Measurements from ENCODE around the gene GADD45G. TPM values are rescaled to one million over a fixed set of nuclear protein-coding genes. Genes with fewer than 3 reads are reported as not detected.

The GADD45G gene
- polyA plus RNA-seq, 1 of the 3 experiments (the other 2 are of a cell fraction) = 1.3 TPM

GRCh38 chr9:89562186-89562814 is 42.5 kb upstream of the GADD45G start:
- H2AFZ ChIP-seq (ENCODE audit: low read depth) = no peak overlapping the region
- H4K20me1 ChIP-seq (ENCODE audit: insufficient read depth) = no peaks in the 10 kb centered on the region
- no peaks in the 10 kb centered on the region for H3K36me3 ChIP-seq (replicated peaks in 1 of 2; ENCODE audit: control insufficient read depth in 1 of 2, insufficient read depth in 2 of 2, low read length in 1 of 2)
- no peak overlapping the region for H3K9ac ChIP-seq
- ChIA-PET POLR2A (no interaction called here), CTCF (interaction anchor here (0.8 to 0.9 kb wide), 2 partner anchors 13 to 14 kb away, joined by 3 to 4 read pairs; no protein-coding TSS in a partner anchor)
- 49% methylated on average over 8 of the region's 10 CpGs for WGBS (ENCODE audit: low lambda C conversion rate)
- no peaks in the 10 kb centered on the region for H3K9me2 ChIP-seq
- TF ChIP-seq REST (IDR thresholded peaks at IDR 0.05; ENCODE audit: low read depth, low read length) (no peak), JUND (IDR thresholded peaks at IDR 0.05) (no peak), GATA2 (CRISPR knock-in tag; IDR thresholded peaks at IDR 0.05) (no peak), MXI1 (IDR thresholded peaks at IDR 0.05; ENCODE audit: low read depth, low read length) (no peak), USF1 (IDR thresholded peaks at IDR 0.05; ENCODE audit: borderline replicate concordance, low read depth) (no peak), NFIC (IDR thresholded peaks at IDR 0.05; ENCODE audit: borderline replicate concordance) (no peak), FOXJ3 (CRISPR knock-in tag; IDR thresholded peaks at IDR 0.05) (no peak), FOSL2 (IDR thresholded peaks at IDR 0.05; ENCODE audit: borderline replicate concordance, low read depth) (no peak), TEAD4 (IDR thresholded peaks at IDR 0.05; ENCODE audit: borderline replicate concordance, insufficient read depth) (no peak), CHD2 (IDR thresholded peaks at IDR 0.05; ENCODE audit: low read length, partially characterized antibody) (no peak), RCOR1 (IDR thresholded peaks at IDR 0.05; ENCODE audit: low read length) (no peak), FOXM1 (IDR thresholded peaks at IDR 0.05; ENCODE audit: low read depth) (no peak), RXRA (IDR thresholded peaks at IDR 0.05; ENCODE audit: borderline replicate concordance, low read depth) (no peak)
- no peaks in the 10 kb centered on the region for H3K79me2 ChIP-seq (ENCODE audit: insufficient read depth)
- H3K9me3 ChIP-seq = no peaks in the 10 kb centered on the region
- no peak overlapping the region for H3K4me3 ChIP-seq (ENCODE audit: low read depth in 2 of 2, low read length in 1 of 2)
- no peaks in the 10 kb centered on the region for H3F3A ChIP-seq (replicated peaks; ENCODE audit: insufficient read depth)
- no peaks in the 10 kb centered on the region for H3K27me3 ChIP-seq (ENCODE audit: insufficient read depth)
- no peak overlapping the region for H3K27ac ChIP-seq (ENCODE audit: low read depth in 2 of 2, low read length in 1 of 2)
- peaks cover 0 to 4% of the 10 kb centered on the region in 2 experiments; a peak in 1 of 4 replicates for H3K4me1 ChIP-seq (ENCODE audit: control insufficient read depth in 1 of 2, insufficient read depth in 2 of 2, low read depth in 1 of 2, low read length in 1 of 2)
- no peak overlapping the region for H3K4me2 ChIP-seq
- no peak for DNase-seq
